Subcutaneous adipose tissue (tissue), 4 donors: ENCODE measurements around the gene CDH23. TPM values are rescaled to one million over a fixed set of nuclear protein-coding genes. Genes with fewer than 3 reads are reported as not detected.

Experiments used
- CTCF ChIP-seq: fragments of 450-650 bp; IDR thresholded peaks from one replicate; pipeline ENCODE4 v1.5.1; 2016; ENCODE audit warnings: low read depth, mild to moderate bottlenecking, control low read depth, antibody characterized with exemption, moderate library complexity
- total RNA-seq, 4 donors: library from RNA; depleted of rRNA; stranded (reverse); fragments of >200 nt; gene quantifications; one replicate each; pipeline ENCODE4 v1.1.0, GENCODE V29; 2016

The CDH23 gene
- total RNA-seq, 4 donors from 2014 or later, result 14.3 to 74.8 (median 24.1) TPM

- no peak for TF ChIP-seq CTCF
Measured at GRCh38 chr10:71778071-71778825, 381.5 kb downstream of the CDH23 start.

- no peak for TF ChIP-seq CTCF
Measured at GRCh38 chr10:71779641-71780040, 382.9 kb downstream of the CDH23 start.

- TF ChIP-seq CTCF, result no peak
Measured at GRCh38 chr10:71780156-71780555, 383.4 kb downstream of the CDH23 start.

GRCh38 chr10:71780719-71781118 lies 384.0 kb downstream of the CDH23 start:
- no peak for TF ChIP-seq CTCF

- TF ChIP-seq CTCF, result no peak
Measured at GRCh38 chr10:71782221-71782916, 385.6 kb downstream of the CDH23 start.

- TF ChIP-seq CTCF, result no peak
Measured at GRCh38 chr10:71782917-71783490, 386.3 kb downstream of the CDH23 start.
